ENCODE results near the gene DPP7.

Gene DPP7

GRCh38 chr9:137112564-137113384, 1.8 kb downstream of the DPP7 start:
- Histone ChIP-seq H3K27ac (ENCODE audit: low read depth, low read length) (no peak overlapping the region), H3K4me3 (ENCODE audit: insufficient read depth, low read length, poor library complexity, severe bottlenecking) (no peak overlapping the region)

GRCh38 chr9:137111788-137112563, 2.6 kb downstream of the DPP7 start:
- Histone ChIP-seq H2AFZ (ENCODE audit: low read depth, low read length, severe bottlenecking) (no peak overlapping the region), H3K27ac (ENCODE audit: low read depth, low read length) (no peak overlapping the region), H3K9me3 (ENCODE audit: insufficient read depth, low read length) (no peaks in the 10 kb centered on the region), H3K9ac (ENCODE audit: low read length) (no peak overlapping the region), H3F3A (ENCODE audit: insufficient read depth) (no peaks in the 10 kb centered on the region), H4K20me1 (ENCODE audit: low read depth, low read length) (no peaks in the 10 kb centered on the region), H3K36me3 (ENCODE audit: low read length) (no peaks in the 10 kb centered on the region), H3K27me3 (ENCODE audit: low read length) (no peaks in the 10 kb centered on the region), H3K9me2 (replicated peaks; ENCODE audit: insufficient read depth, low read length) (no peaks in the 10 kb centered on the region), H3K4me2 (ENCODE audit: low read depth, low read length, poor library complexity, severe bottlenecking) (no peak overlapping the region), H3K79me2 (ENCODE audit: insufficient read depth, low read length) (no peaks in the 10 kb centered on the region), H3K4me3 (ENCODE audit: insufficient read depth, low read length, poor library complexity, severe bottlenecking) (no peak overlapping the region)
- TF ChIP-seq CTCF (IDR thresholded peaks at IDR 0.05; ENCODE audit: insufficient read depth, low read length, poor library complexity, severe bottlenecking) = no peak
- TF ChIP-seq EZH2phosphoT487 (conservative IDR thresholded peaks at IDR 0.05; ENCODE audit: low read length) = no peak

More at GRCh38 chr9:137112564-137113384, 1.8 kb downstream of the DPP7 start:
- Histone ChIP-seq H3K9me3 (ENCODE audit: insufficient read depth, low read length) (no peaks in the 10 kb centered on the region), H4K20me1 (ENCODE audit: low read depth, low read length) (no peaks in the 10 kb centered on the region), H3K36me3 (ENCODE audit: low read length) (no peaks in the 10 kb centered on the region), H3K27me3 (ENCODE audit: low read length) (no peaks in the 10 kb centered on the region), H3K4me2 (ENCODE audit: low read depth, low read length, poor library complexity, severe bottlenecking) (no peak overlapping the region), H3K9ac (ENCODE audit: low read length) (no peak overlapping the region), H2AFZ (ENCODE audit: low read depth, low read length, severe bottlenecking) (no peak overlapping the region), H3F3A (ENCODE audit: insufficient read depth) (no peaks in the 10 kb centered on the region), H3K79me2 (ENCODE audit: insufficient read depth, low read length) (no peaks in the 10 kb centered on the region), H3K9me2 (replicated peaks; ENCODE audit: insufficient read depth, low read length) (no peaks in the 10 kb centered on the region)
- TF ChIP-seq EZH2phosphoT487 (conservative IDR thresholded peaks at IDR 0.05; ENCODE audit: low read length) (no peak), CTCF (IDR thresholded peaks at IDR 0.05; ENCODE audit: insufficient read depth, low read length, poor library complexity, severe bottlenecking) (no peak)

GRCh38 chr9:137110911-137111787, 3.4 kb downstream of the DPP7 start:
- H3K27ac ChIP-seq (ENCODE audit: low read depth, low read length) = no peak overlapping the region
- TF ChIP-seq EZH2phosphoT487 (conservative IDR thresholded peaks at IDR 0.05; ENCODE audit: low read length) = no peak
- TF ChIP-seq CTCF (IDR thresholded peaks at IDR 0.05; ENCODE audit: insufficient read depth, low read length, poor library complexity, severe bottlenecking) = no peak
- H3K27me3 ChIP-seq (ENCODE audit: low read length) = no peaks in the 10 kb centered on the region
- H3K4me3 ChIP-seq (ENCODE audit: insufficient read depth, low read length, poor library complexity, severe bottlenecking) = no peak overlapping the region
- H3K4me2 ChIP-seq (ENCODE audit: low read depth, low read length, poor library complexity, severe bottlenecking) = no peak overlapping the region
- H3K79me2 ChIP-seq (ENCODE audit: insufficient read depth, low read length) = no peaks in the 10 kb centered on the region
- H3K36me3 ChIP-seq (ENCODE audit: low read length) = no peaks in the 10 kb centered on the region
- H3K9me3 ChIP-seq (ENCODE audit: insufficient read depth, low read length) = no peaks in the 10 kb centered on the region
- no peak overlapping the region for H2AFZ ChIP-seq (ENCODE audit: low read depth, low read length, severe bottlenecking)
- H3K9me2 ChIP-seq (replicated peaks; ENCODE audit: insufficient read depth, low read length) = no peaks in the 10 kb centered on the region
- no peaks in the 10 kb centered on the region for H3F3A ChIP-seq (ENCODE audit: insufficient read depth)
- no peaks in the 10 kb centered on the region for H4K20me1 ChIP-seq (ENCODE audit: low read depth, low read length)
- no peak overlapping the region for H3K9ac ChIP-seq (ENCODE audit: low read length)

Data from SU-DHL-6 (cell line).